Heart left ventricle (tissue), 16 donors: ENCODE results near the gene PSKH1. TPM values are rescaled to one million over a fixed set of nuclear protein-coding genes. Genes with fewer than 3 reads are reported as not detected.

ENCODE experiments used
- ATAC-seq, 4 donors: fragments of 200-7000 bp; cut with Tn5 transposase; one replicate each; pipeline ENCODE4 v1.9.1; 2020 to 2022; ENCODE audit warnings: moderate library complexity in 4 of 4, mild to moderate bottlenecking in 3 of 4, moderate number of reproducible peaks in 1 of 4
- DNase-seq, 5 donors: peaks; one replicate each; pipeline ENCODE4 v3.0.0-alpha.2; 2020
- H3K27ac ChIP-seq, 12 donors: fragments of 200-600 bp; sonication (generic) in 4 of 12; one replicate each; pipeline versions ENCODE4 v1.5.0 to v1.8.0; 2016 to 2022; ENCODE audit warnings: mild to moderate bottlenecking in 2 of 12
- H3K27me3 ChIP-seq, 9 donors: fragments of 200-600 bp; sonication (generic) in 2 of 9; one replicate each; pipeline versions ENCODE4 v1.5.1 to v1.8.0; 2016 to 2022; ENCODE audit warnings: mild to moderate bottlenecking in 3 of 9
- H3K36me3 ChIP-seq, 9 donors: fragments of 200-600 bp; sonication (generic) in 2 of 9; one replicate each; pipeline versions ENCODE4 v1.5.0 to v1.8.0; 2018 to 2022; ENCODE audit warnings: mild to moderate bottlenecking in 2 of 9
- H3K4me1 ChIP-seq, 12 donors: fragments of 200-600 bp; sonication (generic) in 4 of 12; one replicate each; pipeline versions ENCODE4 v1.5.0 to v1.8.0; 2016 to 2022; ENCODE audit warnings: mild to moderate bottlenecking in 3 of 12
- H3K4me3 ChIP-seq, 12 donors: fragments of 200-600 bp; sonication (generic) in 4 of 12; one replicate each; pipeline versions ENCODE4 v1.5.0 to v1.8.0; 2017 to 2022; ENCODE audit warnings: mild to moderate bottlenecking in 9 of 12, moderate library complexity in 4 of 12
- H3K9me3 ChIP-seq, 12 donors: fragments of 200-600 bp; sonication (generic) in 4 of 12; one replicate each; pipeline versions ENCODE4 v1.5.0 to v1.8.0; 2016 to 2022; ENCODE audit warnings: mild to moderate bottlenecking in 1 of 12
- CTCF ChIP-seq, 12 donors: fragments of 200-600 bp; sonication (generic) in 4 of 12; IDR thresholded peaks; one replicate each; pipeline versions ENCODE4 v1.5.0 to v1.8.0; 2018 to 2022; ENCODE audit warnings: antibody characterized with exemption in 12 of 12, mild to moderate bottlenecking in 5 of 12
- POLR2A ChIP-seq, 2 donors: fragments of 450-650 bp; IDR thresholded peaks; one replicate each; pipeline ENCODE4 v1.6.1; 2017; ENCODE audit warnings: antibody characterized with exemption in 2 of 2, mild to moderate bottlenecking in 2 of 2, moderate library complexity in 2 of 2
- WGBS, 4 donors: extraction: QIAGEN DNeasy Blood & Tissue Kit in 2 of 4; methylation state at CpG; one replicate each; pipeline versions ENCODE4 v1.1.5 to v1.1.7; 2013 to 2018; 5-methylcytosine and 5-hydroxymethylcytosine counted together
- intact Hi-C, 10 donors: fragments of 100-400 bp; cut with DNase I; formaldehyde crosslinking; loops; one replicate each; pipeline versions ENCODE4 v1.11.1 to v1.14.2; 2022
- polyA plus RNA-seq, 2 donors: library from polyadenylated mRNA; stranded (reverse); fragments of 200-250 nt; gene quantifications; one replicate each; pipeline ENCODE4 v1.2.3, GENCODE V29; 2013
- total RNA-seq, 9 donors: library from RNA; depleted of rRNA in 2 of 9; stranded (reverse); fragments of >200 nt in 2 of 9; fragmentation: NEBNext Ultra II Directional in 3 of 9; extraction: Animal tissue kit (Norgen Biotek cat#: 25700) in 3 of 9; gene quantifications; one replicate each; pipeline versions ENCODE4 v1.1.0 to v1.2.4, GENCODE V29; 2016 to 2023
- donor health status: ischemic (EF 13 %, LVEDD 7.1; RV severe dilation, severe dysfunction).
- donor health status: healthy with polysubstance abuse.
- donor health status: DM: no; HTN: yes; CAD: no.
- donor health status: DM: no; HTN: no; CAD: no.
- donor health status: ischemic (EF 25% LVEDD 6.9; RV normal size, moderate dysfunction).
- donor health status: ischemic (EF 25% LVEDD 5.7; RV mildly dilated, moderate dysfunction).
- donor health status: healthy.
- donor health status: DM: yes; HTN: yes; CAD: no.
- donor health status: ischemic (EF 35%, LVEDD 5.7; RV mildly dilated, moderate dysfunction).
- donor health status: nonischemic (EF 11% LVEDD 7.7; RV severe dilation, severe dysfunction).
- donor health status: DM: yes; HTN: yes; CAD: no.
- donor health status: PGD.
- donor health status: ischemic (EF 29% LVEDD 5.4; RV normal size, mild dysfunction).
- donor health status: nonischemic (EF 23%, LVEDD 6.1; RV moderate dilation, normal function).

The PSKH1 gene
- total and polyA plus RNA-seq, 11 donors: 16.3 to 36.9 (median 21.6) TPM

DNA sequence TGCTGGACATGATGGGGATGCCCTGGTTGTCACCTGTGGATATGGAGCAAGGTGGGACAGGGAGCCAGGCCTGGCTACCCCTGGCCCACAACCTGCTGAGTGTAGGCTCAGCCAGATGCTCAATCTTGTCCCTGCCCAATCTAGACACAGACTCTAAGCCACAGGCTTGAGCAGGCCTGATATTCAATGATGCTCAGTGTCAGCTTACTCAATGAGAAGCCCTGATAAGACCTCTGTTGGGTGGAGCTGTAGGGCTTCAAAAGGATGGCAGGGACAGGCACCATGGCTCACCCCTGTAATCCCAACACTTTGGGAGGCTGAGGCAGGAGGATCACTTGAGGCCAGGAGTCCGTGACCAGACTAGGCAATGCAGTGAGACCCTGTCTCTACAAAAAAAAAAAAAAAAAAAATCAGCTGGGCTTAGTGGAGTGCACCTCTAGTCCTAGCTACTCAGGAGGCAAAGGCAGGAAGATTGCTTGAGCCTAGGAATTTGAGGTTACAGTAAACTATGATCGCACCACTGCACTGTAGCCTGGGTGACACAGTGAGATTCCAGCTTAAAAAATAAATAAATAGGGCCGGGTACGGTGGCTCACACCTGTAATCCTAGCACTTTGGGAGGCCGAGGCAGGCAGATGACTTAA is 47.5 kb downstream of the PSKH1 start:
- intact Hi-C loops: loop anchor here in 2 of 10 donors (5.0 kb wide), 2 partner anchors 82 to 102 kb away; partner anchors contain the start of genes DDX28 (in 1 of the 2) and DUS2 (in 1 of the 2)
- 95 to 98% (median 96%) methylated on average over 5 of the region's 5 CpGs for WGBS, 4 donors
- Histone ChIP-seq H3K27ac (peak overlapping the region in 1 of 12 donors; percentile 27), H3K27me3 (no peaks in the 10 kb centered on the region), H3K36me3 (peaks cover 2 to 67% (median 61%) of the 10 kb centered on the region in 9 donors), H3K9me3 (no peaks in the 10 kb centered on the region), H3K4me3 (no peak overlapping the region), H3K4me1 (peaks cover 4 to 60% (median 36%) of the 10 kb centered on the region in 12 donors)
- DNase-seq (no peak), ATAC-seq (no peak)
- TF ChIP-seq POLR2A (IDR thresholded peaks at IDR 0.05) (no peak), CTCF (IDR thresholded peaks at IDR 0.05) (no peak)

- no peak overlapping the region for H3K4me3 ChIP-seq
- H3K36me3 ChIP-seq: peaks cover 7 to 78% (median 72%) of the 10 kb centered on the region in 9 donors
Observed at GRCh38 chr16:67941469-67942199, 48.6 kb downstream of the PSKH1 start.

GRCh38 chr16:67942200-67942509 is 49.1 kb downstream of the PSKH1 start:
- intact Hi-C loops: loop anchor here in 2 of 10 donors (5.0 kb wide), 2 partner anchors 80 to 100 kb away; partner anchors contain the start of genes DDX28 (in 1 of the 2) and DUS2 (in 1 of the 2)
- no peaks in the 10 kb centered on the region for H3K9me3 ChIP-seq
- WGBS, 4 donors: 70 to 88% (median 76%) methylated on average over 4 to 6 of the region's 6 CpGs
- TF ChIP-seq CTCF (IDR thresholded peaks at IDR 0.05) (peak; percentile 35 to 70 (median 54)), POLR2A (IDR thresholded peaks at IDR 0.05) (no peak)
- H3K27ac ChIP-seq: peak overlapping the region in 7 of 12 donors; percentile 4 to 54 (median 25)
- H3K4me3 ChIP-seq: no peak overlapping the region
- peaks cover 11 to 83% (median 77%) of the 10 kb centered on the region in 9 donors for H3K36me3 ChIP-seq
- H3K4me1 ChIP-seq: peaks cover 4 to 67% (median 38%) of the 10 kb centered on the region in 12 donors
- H3K27me3 ChIP-seq: no peaks in the 10 kb centered on the region
- peak in 3 of 4 donors; percentile 14 to 22 (median 18) for ATAC-seq
- DNase-seq: no peak

More at GRCh38 chr16:67941469-67942199, 48.6 kb downstream of the PSKH1 start:
- Histone ChIP-seq H3K27me3 (no peaks in the 10 kb centered on the region), H3K27ac (peak overlapping the region in 4 of 12 donors; percentile 5 to 40 (median 23)), H3K4me1 (peaks cover 4 to 69% (median 42%) of the 10 kb centered on the region in 12 donors), H3K9me3 (no peaks in the 10 kb centered on the region)
- ATAC-seq (no peak), DNase-seq (no peak)
- intact Hi-C loops: loop anchor here in 2 of 10 donors (5.0 kb wide), 2 partner anchors 81 to 101 kb away; partner anchors contain the start of genes DDX28 (in 1 of the 2) and DUS2 (in 1 of the 2)
- WGBS, 4 donors: 65 to 78% (median 68%) methylated on average over 8 to 9 of the region's 9 CpGs
- TF ChIP-seq POLR2A (IDR thresholded peaks at IDR 0.05) (no peak), CTCF (IDR thresholded peaks at IDR 0.05) (no peak)
